ENCODE measurements around the gene KIRREL2. TPM values are rescaled to one million over a fixed set of nuclear protein-coding genes. Genes with fewer than 3 reads are reported as not detected.
"Not testable (repeated sequence)": the region's sequence is repeated elsewhere in the genome, so short reads cannot be mapped to it uniquely, and the experiment has no call there.

The KIRREL2 gene
- total RNA-seq, 2 donors from 2014 or later, result 1.2 to 3.3 TPM

DNA sequence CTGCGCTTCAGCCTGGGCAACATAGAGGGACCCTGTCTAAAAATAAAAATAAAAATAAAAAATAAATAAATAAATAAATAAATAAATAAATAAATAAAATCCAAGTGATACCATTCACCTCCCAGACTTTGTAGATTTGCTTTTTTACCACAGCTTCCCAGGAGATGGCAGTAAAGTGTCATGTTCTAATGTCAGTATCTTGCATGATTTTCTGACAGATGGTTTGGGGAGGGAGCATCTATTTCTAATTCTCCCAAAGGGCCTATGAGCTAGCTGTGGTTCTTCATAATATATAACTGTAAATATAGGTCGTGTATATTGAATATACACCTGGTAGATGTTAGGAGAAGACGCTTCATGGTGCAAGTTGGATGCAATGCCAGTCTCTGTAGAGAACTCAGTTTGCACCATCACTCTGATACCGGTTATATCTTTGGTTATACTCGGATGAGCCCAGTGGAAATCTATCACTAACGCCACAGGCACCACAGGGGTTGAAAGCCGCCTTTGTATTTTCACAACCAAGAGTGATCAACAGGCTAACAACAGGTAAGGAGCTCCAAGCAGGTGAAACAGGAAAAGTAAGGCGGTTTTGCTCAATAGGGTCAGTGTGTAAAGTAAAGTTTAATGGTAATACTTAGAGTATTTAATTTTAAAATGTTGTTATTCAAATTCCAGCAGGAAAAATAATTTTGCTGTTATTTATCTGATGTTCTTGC is 25.6 kb downstream of the KIRREL2 start:
- H3K9me3 Mint-ChIP-seq, result no peaks in the 10 kb centered on the region
- ATAC-seq (peak; percentile 24 to 42), DNase-seq (ENCODE audit: low spot score in 2 of 2) (peak in 1 of 2 donors; percentile 49)
- peaks cover 0 to 6% of the 10 kb centered on the region in 2 donors for H3K36me3 Mint-ChIP-seq
- H3K27ac Mint-ChIP-seq, result no peak overlapping the region

DNA sequence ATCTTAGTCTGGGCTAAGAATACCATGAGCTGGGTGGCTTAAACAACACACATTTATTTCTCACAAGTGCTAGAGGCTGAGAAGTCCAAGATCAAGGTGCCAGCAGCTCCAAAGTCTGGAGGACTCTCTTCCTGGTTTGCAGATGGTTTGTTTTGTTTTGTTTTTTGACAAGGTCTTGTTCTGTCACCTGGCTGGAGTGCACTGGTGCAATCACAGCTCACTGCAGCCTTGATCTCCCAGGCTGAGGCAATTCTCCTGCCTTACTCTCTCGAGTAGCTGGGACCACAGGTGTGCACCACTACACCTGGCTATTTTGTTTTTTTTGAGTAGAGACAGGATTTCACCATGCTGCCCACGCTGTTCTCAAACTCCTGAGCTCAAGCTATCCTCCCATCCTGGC is 27.2 kb downstream of the KIRREL2 start:
- ATAC-seq, result peak in 1 of 2 donors; percentile 18
- Mint-ChIP-seq H3K9me3 (no peaks in the 10 kb centered on the region), H3K27ac (peak overlapping the region in 1 of 2 donors; percentile 62), H3K36me3 (peaks cover 9 to 18% of the 10 kb centered on the region in 2 donors)
- DNase-seq (ENCODE audit: low spot score in 2 of 2), result no peak

DNA sequence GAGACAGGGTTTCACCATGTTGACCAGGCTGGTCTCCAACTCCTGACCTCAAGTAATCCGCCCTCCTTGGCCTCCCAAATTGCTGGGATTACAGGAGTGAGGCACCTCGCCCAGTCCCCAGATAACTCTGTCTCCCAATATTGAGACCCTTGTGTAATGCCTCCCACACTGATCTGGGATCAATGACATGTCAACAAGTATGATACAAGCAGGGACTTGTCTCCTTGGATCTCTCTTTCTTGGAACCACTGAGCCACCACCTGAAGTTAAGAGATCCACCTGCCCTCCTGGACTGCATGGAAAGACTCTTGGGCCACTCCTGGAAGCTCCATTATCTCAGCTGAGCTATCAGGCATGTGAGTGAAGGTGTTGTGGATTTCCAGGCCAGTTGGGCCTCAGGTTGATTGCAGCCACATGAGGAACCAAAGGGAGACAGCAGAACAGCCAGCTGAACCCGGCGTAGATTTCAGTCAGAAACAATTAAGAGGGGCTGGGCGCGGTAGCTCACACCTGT is 28.6 kb downstream of the KIRREL2 start:
- DNase-seq (ENCODE audit: low spot score in 2 of 2) (no peak), ATAC-seq (no peak)
- peaks cover 14 to 29% of the 10 kb centered on the region in 2 donors for H3K36me3 Mint-ChIP-seq
- no peaks in the 10 kb centered on the region for H3K9me3 Mint-ChIP-seq
- H3K27ac Mint-ChIP-seq, result peak overlapping the region; percentile 62 to 72

DNA sequence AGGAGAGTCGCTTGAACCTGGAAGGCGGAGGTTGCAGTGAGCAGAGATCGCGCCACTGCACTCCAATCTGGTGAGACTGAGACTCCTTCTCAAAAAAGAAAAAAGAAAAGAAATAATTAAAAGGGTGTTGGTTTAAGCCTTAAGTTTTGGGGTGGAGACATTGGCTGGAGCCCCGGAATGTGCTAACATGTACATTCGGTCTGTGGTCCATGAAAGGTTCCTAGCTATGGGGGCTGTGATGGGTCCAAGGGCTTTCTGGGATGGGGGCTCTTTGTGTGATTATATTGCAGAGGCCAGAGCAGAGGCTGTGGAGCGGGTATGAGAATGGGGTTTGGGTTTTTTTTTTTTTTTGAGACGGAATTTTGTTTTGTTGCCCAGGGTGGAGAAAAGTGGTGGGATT is 29.2 kb downstream of the KIRREL2 start:
- Mint-ChIP-seq H3K27ac (peak overlapping the region in 1 of 2 donors; percentile 62), H3K9me3 (no peaks in the 10 kb centered on the region), H3K36me3 (peaks cover 14 to 34% of the 10 kb centered on the region in 2 donors)
- ATAC-seq (no peak), DNase-seq (ENCODE audit: low spot score in 2 of 2) (no peak)

DNA sequence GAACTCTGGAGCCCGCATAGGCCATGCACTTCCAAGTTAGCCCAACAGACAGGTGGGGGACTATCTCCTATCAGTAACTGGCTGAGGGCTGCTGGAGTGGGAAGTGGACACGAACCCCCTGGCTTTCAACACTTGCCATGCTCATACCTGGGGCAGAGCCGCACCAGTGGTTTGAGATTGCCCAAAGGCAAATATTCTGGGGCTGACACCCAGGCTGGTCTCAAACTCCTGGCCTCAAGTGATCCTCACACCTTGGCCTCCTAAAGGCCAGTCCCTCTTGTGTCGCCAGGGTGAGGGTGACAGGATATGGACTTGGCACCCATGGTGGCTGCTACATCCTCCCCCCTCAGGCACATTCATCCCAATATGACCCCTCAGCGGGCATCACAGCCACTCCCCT is 30.5 kb downstream of the KIRREL2 start:
- no peak for DNase-seq (ENCODE audit: low spot score in 2 of 2)
- Mint-ChIP-seq H3K9me3 (no peaks in the 10 kb centered on the region), H3K27ac (peak overlapping the region in 1 of 2 donors; percentile 76), H3K36me3 (peaks cover 14 to 38% of the 10 kb centered on the region in 2 donors)
- no peak for ATAC-seq

DNA sequence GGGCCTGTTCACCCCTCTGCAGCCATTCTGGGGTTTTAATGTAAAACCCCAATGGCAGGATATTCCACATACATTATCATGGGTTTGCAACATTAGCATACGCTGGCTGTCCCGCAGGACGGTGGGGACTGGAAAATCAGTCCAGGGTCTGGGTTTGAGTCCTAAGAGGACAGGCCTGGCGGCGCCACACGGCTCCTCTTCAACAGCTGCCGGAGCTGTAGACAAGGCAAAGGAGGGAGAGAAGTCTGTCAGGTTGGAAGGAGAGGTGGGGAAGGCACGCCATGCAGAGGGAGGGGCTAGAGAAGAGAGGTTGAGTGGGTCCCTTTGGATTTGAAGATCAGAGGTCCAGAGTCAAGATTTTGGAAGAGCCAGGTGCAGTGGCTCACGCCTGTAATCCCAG is 31.7 kb downstream of the KIRREL2 start:
- Mint-ChIP-seq H3K27ac (peak overlapping the region in 1 of 2 donors; percentile 43), H3K9me3 (no peaks in the 10 kb centered on the region), H3K36me3 (peaks cover 20 to 49% of the 10 kb centered on the region in 2 donors)
- ATAC-seq, result no peak
- no peak for DNase-seq (ENCODE audit: low spot score in 2 of 2)

GRCh38 chr19:35889370-35890112 is 32.8 kb downstream of the KIRREL2 start:
- DNase-seq (ENCODE audit: low spot score in 2 of 2) (no peak), ATAC-seq (peak in 1 of 2 donors; percentile 14)
- H3K9me3 Mint-ChIP-seq, result no peaks in the 10 kb centered on the region
- no peak overlapping the region for H3K27ac Mint-ChIP-seq
- peaks cover 20 to 50% of the 10 kb centered on the region in 2 donors for H3K36me3 Mint-ChIP-seq

GRCh38 chr19:35890113-35890650 is 33.5 kb downstream of the KIRREL2 start:
- no peaks in the 10 kb centered on the region for H3K9me3 Mint-ChIP-seq
- H3K27ac Mint-ChIP-seq, result no peak overlapping the region
- ATAC-seq, result no peak
- H3K36me3 Mint-ChIP-seq, result peaks cover 20 to 50% of the 10 kb centered on the region in 2 donors
- no peak for DNase-seq (ENCODE audit: low spot score in 2 of 2)

DNA sequence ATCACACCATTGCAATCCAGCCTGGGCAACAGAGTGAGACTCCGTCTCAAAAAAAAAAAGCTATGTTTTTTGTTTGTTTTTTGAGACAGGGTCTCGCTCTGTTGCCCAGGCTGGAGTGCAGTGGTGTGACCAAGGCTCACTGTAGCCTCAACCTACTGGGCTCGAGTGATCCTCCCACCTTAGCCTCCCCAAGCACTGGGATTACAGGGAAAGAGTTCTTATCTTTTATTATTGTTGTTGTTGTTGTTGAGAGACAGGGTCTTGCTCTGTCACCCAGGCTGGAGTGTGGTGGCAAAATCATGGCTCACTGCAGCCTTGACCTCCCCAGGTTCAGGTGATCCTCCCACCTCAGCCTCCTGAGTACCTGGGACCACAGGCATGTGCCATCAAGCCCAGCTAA is 35.1 kb downstream of the KIRREL2 start:
- not testable (repeated sequence) for H3K9me3 Mint-ChIP-seq; H3K27ac Mint-ChIP-seq; ATAC-seq; DNase-seq (ENCODE audit: low spot score in 2 of 2)
- H3K36me3 Mint-ChIP-seq, result peaks cover 20 to 55% of the 10 kb centered on the region in 2 donors

GRCh38 chr19:35894342-35894741 is 37.6 kb downstream of the KIRREL2 start:
- H3K36me3 Mint-ChIP-seq, result peaks cover 28 to 58% of the 10 kb centered on the region in 2 donors
- no peak for ATAC-seq
- H3K27ac Mint-ChIP-seq, result no peak overlapping the region

DNA sequence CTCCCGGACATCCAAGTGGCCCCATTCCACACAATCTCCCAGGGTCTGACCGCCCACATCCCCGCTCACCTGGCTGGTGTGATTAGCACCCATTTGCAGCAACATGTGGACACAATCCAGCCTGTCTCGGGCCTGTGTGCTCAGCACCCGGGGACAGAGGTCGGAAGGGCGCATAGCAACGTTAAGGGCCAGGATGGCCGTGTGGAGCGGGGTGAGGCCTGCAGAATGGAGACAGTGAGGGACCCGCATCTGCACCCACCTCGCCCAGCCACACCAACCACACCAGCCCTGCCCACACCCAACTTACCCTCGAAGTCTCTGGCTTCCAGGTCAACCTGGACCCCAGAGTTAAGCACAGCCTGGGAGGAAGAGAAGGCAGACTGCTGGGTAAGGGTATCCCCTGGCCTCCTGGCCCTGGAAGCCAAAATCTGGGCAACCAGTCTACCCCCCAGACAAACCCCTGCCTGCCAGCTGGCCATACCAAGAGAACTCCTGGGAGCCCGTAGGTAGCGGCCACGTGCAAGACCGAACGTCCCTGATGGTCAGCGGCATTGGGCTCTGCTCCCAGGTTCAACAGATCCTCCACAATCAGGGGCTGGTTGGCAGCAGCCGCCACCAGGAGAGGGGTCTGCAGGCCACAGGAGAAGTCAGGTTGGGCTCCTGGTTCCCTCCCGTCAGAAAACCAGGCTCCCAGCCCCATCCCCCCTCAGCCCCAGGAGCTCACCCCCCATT is 39.4 kb downstream of the KIRREL2 start:
- no peak for DNase-seq (ENCODE audit: low spot score in 2 of 2)
- Mint-ChIP-seq H3K9me3 (no peaks in the 10 kb centered on the region), H3K27ac (peak overlapping the region in 1 of 2 donors; percentile 9), H3K36me3 (peaks cover 26 to 52% of the 10 kb centered on the region in 2 donors)
- ATAC-seq, result no peak

More at GRCh38 chr19:35894342-35894741, 37.6 kb downstream of the KIRREL2 start:
- DNase-seq (ENCODE audit: low spot score in 2 of 2), result no peak
- H3K9me3 Mint-ChIP-seq, result no peaks in the 10 kb centered on the region

DNA sequence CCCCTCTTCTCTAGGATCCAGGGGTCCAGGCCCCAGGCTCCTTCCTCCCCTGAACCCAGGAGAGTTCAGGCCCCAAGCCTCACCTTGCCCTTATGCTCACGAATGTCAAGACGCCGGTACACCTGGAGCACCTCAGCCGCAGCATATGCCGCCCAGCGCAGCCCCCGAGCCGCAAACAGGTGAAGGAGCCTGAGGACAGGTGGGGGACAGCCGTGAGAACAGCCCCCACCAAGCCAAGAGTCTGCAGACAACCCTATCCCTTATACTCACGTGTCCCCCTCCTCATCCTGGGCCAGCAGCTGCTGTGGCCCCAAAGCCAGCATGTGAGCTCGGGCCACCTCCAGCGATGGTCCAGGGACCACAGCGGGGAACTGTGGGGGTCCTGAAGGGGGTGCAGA is 39.9 kb downstream of the KIRREL2 start:
- ATAC-seq (no peak), DNase-seq (ENCODE audit: low spot score in 2 of 2) (no peak)
- Mint-ChIP-seq H3K9me3 (no peaks in the 10 kb centered on the region), H3K36me3 (peaks cover 26 to 50% of the 10 kb centered on the region in 2 donors), H3K27ac (no peak overlapping the region)

DNA sequence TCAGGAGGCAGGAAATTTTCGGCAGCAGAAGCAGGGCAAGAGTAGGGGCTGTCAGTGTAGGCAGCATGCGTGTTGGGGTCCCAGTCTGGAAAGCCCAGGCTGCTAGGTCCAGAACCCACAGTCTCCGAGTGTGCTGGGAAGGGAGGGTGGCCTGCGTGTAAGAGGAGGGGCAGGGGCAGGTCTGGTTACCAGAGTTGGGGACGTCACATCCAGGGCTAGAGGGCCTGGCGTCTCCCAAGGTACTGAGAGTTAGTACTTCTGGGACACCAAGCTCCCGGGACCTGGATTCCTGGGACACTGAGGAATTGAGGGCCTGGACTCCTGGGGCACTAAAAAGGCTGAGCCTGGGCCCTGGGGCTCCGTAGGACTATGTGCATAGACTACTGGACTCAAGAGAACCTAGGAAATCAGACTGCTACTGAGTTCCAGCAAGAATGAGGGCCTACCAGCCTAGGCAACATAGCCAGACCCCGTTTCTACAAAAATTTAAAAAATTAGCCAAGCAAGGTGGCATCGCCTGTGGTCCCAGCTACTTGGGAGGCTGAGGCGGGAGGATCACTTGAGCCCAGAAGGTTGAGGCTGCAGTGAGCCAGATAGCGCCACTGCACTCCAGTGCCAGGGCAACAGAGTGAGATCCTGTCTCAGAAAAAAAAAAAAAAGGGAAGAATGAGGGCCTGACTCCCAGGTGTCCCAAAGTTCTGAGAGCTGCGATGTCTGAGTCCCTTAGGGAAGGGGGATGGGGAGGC is 41.2 kb downstream of the KIRREL2 start:
- DNase-seq (ENCODE audit: low spot score in 2 of 2) (no peak), ATAC-seq (no peak)
- H3K27ac Mint-ChIP-seq, result peak overlapping the region; percentile 85 to 88
- peaks cover 21 to 45% of the 10 kb centered on the region in 2 donors for H3K36me3 Mint-ChIP-seq
- H3K9me3 Mint-ChIP-seq, result no peaks in the 10 kb centered on the region

- ATAC-seq, result no peak
- H3K9me3 Mint-ChIP-seq, result no peaks in the 10 kb centered on the region
- peak overlapping the region; percentile 88 to 99 for H3K27ac Mint-ChIP-seq
- H3K36me3 Mint-ChIP-seq, result peaks cover 27 to 45% of the 10 kb centered on the region in 2 donors
- no peak for DNase-seq (ENCODE audit: low spot score in 2 of 2)
Observed at GRCh38 chr19:35898499-35898809, 41.7 kb downstream of the KIRREL2 start.

DNA sequence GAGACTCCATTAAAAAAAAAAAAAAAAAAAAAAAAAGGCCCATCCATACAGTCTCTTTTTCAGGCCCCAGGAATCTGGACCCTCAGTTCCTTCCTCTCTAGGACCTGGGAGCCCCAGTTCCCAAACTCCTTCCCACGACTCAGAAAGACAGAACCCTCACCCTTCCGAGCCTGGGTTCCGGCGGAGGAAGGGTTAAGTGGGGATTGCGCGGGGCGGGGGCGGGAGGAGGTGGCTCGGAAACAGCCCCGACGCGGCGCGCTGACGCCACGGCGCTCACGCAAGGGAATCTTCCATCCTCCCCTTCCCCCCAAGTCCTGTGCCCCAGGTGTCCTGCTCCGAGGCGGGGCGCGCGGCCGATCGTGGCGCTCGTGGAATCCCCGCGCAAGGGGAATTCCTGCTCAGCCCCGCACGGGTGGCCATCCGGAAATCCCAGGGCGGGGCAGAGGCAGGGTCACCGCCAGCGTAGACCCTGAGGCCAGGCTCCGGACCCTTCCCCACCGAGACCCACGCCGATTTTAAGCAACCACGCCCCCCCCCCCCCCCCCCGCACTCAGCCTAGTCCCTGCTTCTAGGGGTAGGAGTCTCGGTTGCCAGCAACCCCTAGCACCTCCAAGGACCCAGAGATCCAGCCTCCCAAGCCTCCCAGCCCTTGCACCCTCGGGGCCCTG is 43.0 kb downstream of the KIRREL2 start:
- no peaks in the 10 kb centered on the region for H3K9me3 Mint-ChIP-seq
- peak; percentile 78 to 89 for DNase-seq (ENCODE audit: low spot score in 2 of 2)
- peak; percentile 63 to 74 for ATAC-seq
- peak overlapping the region; percentile 88 to 99 for H3K27ac Mint-ChIP-seq
- H3K36me3 Mint-ChIP-seq, result peaks cover 29 to 47% of the 10 kb centered on the region in 2 donors

Measured in activated naive CD4-positive, alpha-beta T cell treated with anti-CD3 and anti-CD28 coated beads, Interleukin-2, amount 50 U/mL, for 72 hours (primary cell).